Gastroesophageal sphincter (tissue), 4 donors: ENCODE results near the gene RAB1B. TPM values are rescaled to one million over a fixed set of nuclear protein-coding genes. Genes with fewer than 3 reads are reported as not detected.

Experiments
- ATAC-seq: fragments of 150-250 bp; one replicate; pipeline ENCODE4 v1.9.1; 2016; ENCODE audit warnings: mild to moderate bottlenecking, moderate library complexity
- H3K27ac ChIP-seq, 4 donors: fragments of 200-600 bp; sonication (generic) in 3 of 4; 1 replicate in 3 of 4; 2 replicates in 1 of 4; pipeline ENCODE4 v1.5.1; 2016 to 2019
- H3K27me3 ChIP-seq: fragments of 200-600 bp; sonication (generic); one replicate; pipeline ENCODE4 v1.5.1; 2019
- H3K36me3 ChIP-seq, 2 donors: fragments of 200-600 bp; sonication (generic); one replicate each; pipeline ENCODE4 v1.5.1; 2019; ENCODE audit warnings: control low read depth in 1 of 2
- H3K4me1 ChIP-seq, 3 donors: fragments of 200-600 bp; sonication (generic); 1 replicate in 2 of 3; 2 replicates in 1 of 3; pipeline ENCODE4 v1.5.1; 2016 to 2019; ENCODE audit warnings: control low read depth in 2 of 3
- H3K4me3 ChIP-seq, 2 donors: fragments of 200-600 bp; sonication (generic); one replicate each; pipeline ENCODE4 v1.5.1; 2019; ENCODE audit warnings: mild to moderate bottlenecking in 1 of 2, moderate library complexity in 1 of 2
- H3K9me3 ChIP-seq, 3 donors: fragments of 200-600 bp; sonication (generic); one replicate each; pipeline ENCODE4 v1.5.1; 2017 to 2019; ENCODE audit warnings: control low read depth in 2 of 3
- EP300 ChIP-seq: sonication (generic); formaldehyde crosslinking; IDR thresholded peaks from one replicate; pipeline ENCODE4 v1.6.1; 2017; ENCODE audit warnings: antibody characterized with exemption, mild to moderate bottlenecking
- POLR2A ChIP-seq, 2 donors: fragments of 450-650 bp; IDR thresholded peaks; one replicate each; pipeline ENCODE4 v1.6.1; 2017; ENCODE audit warnings: antibody characterized with exemption in 2 of 2, mild to moderate bottlenecking in 2 of 2, moderate library complexity in 1 of 2
- POLR2AphosphoS5 ChIP-seq: sonication (generic); formaldehyde crosslinking; IDR thresholded peaks from one replicate; pipeline ENCODE4 v1.6.1; 2017; ENCODE audit warnings: antibody characterized with exemption
- WGBS, 2 donors: methylation state at CpG; one replicate each; pipeline ENCODE4 v1.1.5; 2018; ENCODE audit warnings: low coverage in 1 of 2; 5-methylcytosine and 5-hydroxymethylcytosine counted together
- total RNA-seq, 4 donors: library from RNA; depleted of rRNA; stranded (reverse); fragments of >200 nt; gene quantifications; one replicate each; pipeline ENCODE4 v1.1.0, GENCODE V29; 2016
- TF ChIP-seq, protein P1 (sequence below), 4 experiments: fragments of 200-600 bp in 2 of 4; fragments of 450-650 bp in 2 of 4; sonication (generic) in 1 of 4; IDR thresholded peaks; one replicate each; pipeline ENCODE4 v1.5.1; 2017 to 2019; ENCODE audit warnings: antibody characterized with exemption in 4 of 4, mild to moderate bottlenecking in 2 of 4, moderate library complexity in 2 of 4

RAB1B gene
- total RNA-seq, 4 donors from 2014 or later: 99.3 to 162 (median 115) TPM

GRCh38 chr11:66267039-66267378 lies 1.4 kb upstream of the RAB1B start:
- TF ChIP-seq EP300: no peak
- TF ChIP-seq, protein P1, sequence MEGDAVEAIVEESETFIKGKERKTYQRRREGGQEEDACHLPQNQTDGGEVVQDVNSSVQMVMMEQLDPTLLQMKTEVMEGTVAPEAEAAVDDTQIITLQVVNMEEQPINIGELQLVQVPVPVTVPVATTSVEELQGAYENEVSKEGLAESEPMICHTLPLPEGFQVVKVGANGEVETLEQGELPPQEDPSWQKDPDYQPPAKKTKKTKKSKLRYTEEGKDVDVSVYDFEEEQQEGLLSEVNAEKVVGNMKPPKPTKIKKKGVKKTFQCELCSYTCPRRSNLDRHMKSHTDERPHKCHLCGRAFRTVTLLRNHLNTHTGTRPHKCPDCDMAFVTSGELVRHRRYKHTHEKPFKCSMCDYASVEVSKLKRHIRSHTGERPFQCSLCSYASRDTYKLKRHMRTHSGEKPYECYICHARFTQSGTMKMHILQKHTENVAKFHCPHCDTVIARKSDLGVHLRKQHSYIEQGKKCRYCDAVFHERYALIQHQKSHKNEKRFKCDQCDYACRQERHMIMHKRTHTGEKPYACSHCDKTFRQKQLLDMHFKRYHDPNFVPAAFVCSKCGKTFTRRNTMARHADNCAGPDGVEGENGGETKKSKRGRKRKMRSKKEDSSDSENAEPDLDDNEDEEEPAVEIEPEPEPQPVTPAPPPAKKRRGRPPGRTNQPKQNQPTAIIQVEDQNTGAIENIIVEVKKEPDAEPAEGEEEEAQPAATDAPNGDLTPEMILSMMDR (IDR thresholded peaks at IDR 0.05): peak in 1 of 4 experiments; percentile 7
- TF ChIP-seq POLR2A (IDR thresholded peaks at IDR 0.05): no peak
- Histone ChIP-seq H3K4me1 (peaks cover 0 to 54% (median 22%) of the 10 kb centered on the region in 3 donors), H3K36me3 (peaks cover 0 to 56% of the 10 kb centered on the region in 2 donors), H3K4me3 (peak overlapping the region; percentile 72 to 89), H3K27me3 (no peaks in the 10 kb centered on the region), H3K27ac (peak overlapping the region; percentile 91 to 100 (median 96)), H3K9me3 (no peaks in the 10 kb centered on the region)
- WGBS, 2 donors: 0 to 5% methylated on average over 4 to 9 of the region's 13 CpGs
- ATAC-seq: peak; percentile 5

DNA sequence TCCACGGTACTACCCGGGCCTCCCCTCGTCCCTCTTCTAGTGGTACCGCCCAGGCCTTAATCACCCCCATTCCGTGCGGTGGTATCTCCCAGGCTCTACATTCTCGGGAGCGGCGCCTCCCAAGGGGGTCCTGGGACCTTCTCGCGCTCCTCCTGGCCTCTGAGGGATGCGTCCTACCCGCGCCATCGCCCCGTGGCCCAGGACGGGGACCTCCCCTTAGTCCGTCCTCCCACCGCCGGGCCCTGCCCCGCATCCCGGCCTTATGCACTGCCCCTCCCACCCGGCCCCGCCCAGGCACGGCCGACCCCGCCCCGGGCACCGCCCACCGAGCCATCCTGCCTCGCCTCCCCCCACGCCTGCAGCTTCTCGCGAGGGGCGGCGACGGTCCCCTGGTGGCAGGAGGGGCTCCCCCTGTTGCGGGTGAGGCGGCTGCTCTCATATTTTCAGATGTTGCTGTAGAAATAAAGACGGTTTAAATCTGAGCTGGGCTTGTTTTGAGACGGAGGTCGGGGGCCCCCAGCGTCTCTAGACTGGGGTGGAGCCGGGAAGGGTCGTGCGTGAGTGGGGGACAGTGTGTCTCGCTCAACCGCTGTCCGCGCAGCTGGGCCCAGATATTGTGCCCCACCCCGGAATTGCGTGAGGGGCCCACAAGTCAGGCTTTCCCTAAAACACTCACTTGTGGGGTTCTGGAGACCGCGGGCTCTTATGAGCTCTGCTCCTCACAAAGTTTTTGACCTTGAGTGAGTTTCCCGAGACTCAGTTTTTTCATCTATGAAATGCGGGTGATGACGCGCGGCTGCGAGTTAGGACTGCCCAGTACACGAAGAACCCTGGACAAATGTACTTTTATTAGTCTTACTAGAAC lies 828 bp upstream of the RAB1B start:
- H3K27me3 ChIP-seq: no peaks in the 10 kb centered on the region
- H3K36me3 ChIP-seq: peaks cover 0 to 56% of the 10 kb centered on the region in 2 donors
- 0% methylated on average over 9 to 11 of the region's 61 CpGs for WGBS, 2 donors
- peaks cover 0 to 54% (median 22%) of the 10 kb centered on the region in 3 donors for H3K4me1 ChIP-seq
- TF ChIP-seq, protein P1 (IDR thresholded peaks at IDR 0.05): peak in 2 of 4 experiments; percentile 24 to 40
- peak; percentile 64 to 80 for TF ChIP-seq POLR2A (IDR thresholded peaks at IDR 0.05)
- peak; percentile 87 for TF ChIP-seq POLR2AphosphoS5
- TF ChIP-seq EP300: no peak
- peak overlapping the region; percentile 72 to 89 for H3K4me3 ChIP-seq
- peak overlapping the region; percentile 91 to 100 (median 96) for H3K27ac ChIP-seq
- peak; percentile 86 for ATAC-seq
- H3K9me3 ChIP-seq: no peaks in the 10 kb centered on the region

GRCh38 chr11:66268952-66269905 lies 790 bp downstream of the RAB1B start:
- WGBS, 2 donors: 4 to 7% methylated on average over 10 to 18 of the region's 32 CpGs
- peak overlapping the region; percentile 91 to 100 (median 96) for H3K27ac ChIP-seq
- H3K9me3 ChIP-seq: no peaks in the 10 kb centered on the region
- H3K4me3 ChIP-seq: peak overlapping the region; percentile 72 to 89
- H3K27me3 ChIP-seq: no peaks in the 10 kb centered on the region
- peaks cover 0 to 54% (median 22%) of the 10 kb centered on the region in 3 donors for H3K4me1 ChIP-seq
- no peak for ATAC-seq
- peaks cover 0 to 56% of the 10 kb centered on the region in 2 donors for H3K36me3 ChIP-seq
- TF ChIP-seq, protein P1 (IDR thresholded peaks at IDR 0.05): peak in 1 of 4 experiments; percentile 8
- no peak for TF ChIP-seq POLR2AphosphoS5

DNA sequence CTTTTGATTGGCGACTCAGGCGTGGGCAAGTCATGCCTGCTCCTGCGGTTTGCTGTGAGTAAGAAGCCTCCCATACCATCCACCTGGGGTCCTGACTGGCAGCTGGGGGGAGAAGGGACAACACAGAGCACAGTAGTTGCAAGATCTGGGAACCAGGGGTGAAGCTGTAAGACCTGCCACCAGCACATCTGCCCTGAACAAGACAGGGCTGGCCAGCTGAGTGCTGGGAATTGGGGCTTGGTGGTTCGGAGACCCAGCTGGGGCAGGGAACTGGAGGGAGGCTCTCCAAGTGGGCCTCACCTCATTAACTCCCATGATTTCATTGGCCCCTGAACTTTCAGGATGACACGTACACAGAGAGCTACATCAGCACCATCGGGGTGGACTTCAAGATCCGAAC lies 3.4 kb downstream of the RAB1B start:
- H3K27me3 ChIP-seq: no peaks in the 10 kb centered on the region
- TF ChIP-seq POLR2A (IDR thresholded peaks at IDR 0.05) (no peak), EP300 (no peak), POLR2AphosphoS5 (no peak)
- peaks cover 0 to 36% (median 16%) of the 10 kb centered on the region in 3 donors for H3K4me1 ChIP-seq
- no peaks in the 10 kb centered on the region for H3K9me3 ChIP-seq
- H3K27ac ChIP-seq: no peak overlapping the region
- ATAC-seq: no peak
- no peak overlapping the region for H3K4me3 ChIP-seq
- WGBS, 2 donors: 75% methylated on average over 5 of the region's 7 CpGs; no CpG with 5 or more reads in 1 of the 2 donors
- H3K36me3 ChIP-seq: peaks cover 0 to 62% of the 10 kb centered on the region in 2 donors

DNA sequence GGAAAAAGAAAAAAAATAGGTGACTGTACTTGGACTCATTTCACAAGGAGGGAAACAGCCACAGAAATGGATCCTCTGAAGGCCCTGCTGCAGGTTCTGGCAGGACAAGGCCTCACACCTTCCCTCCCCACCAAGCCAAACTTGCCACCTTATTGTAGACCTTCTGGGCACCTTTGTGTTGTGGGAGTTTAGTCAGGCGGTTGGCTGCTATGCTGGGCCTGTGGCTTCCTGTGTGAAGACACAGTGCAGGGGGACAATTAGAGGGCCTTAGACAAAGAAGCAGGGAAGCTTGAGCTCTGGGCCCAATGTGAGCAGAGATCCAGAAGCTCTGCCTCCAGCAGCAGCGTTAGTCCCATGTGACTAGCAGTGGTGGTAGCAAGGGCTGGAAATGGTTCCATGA lies 4.2 kb downstream of the RAB1B start:
- WGBS, 2 donors: 86% methylated on average over 1 of the region's 2 CpGs; no CpG with 5 or more reads in 1 of the 2 donors
- Histone ChIP-seq H3K27me3 (no peaks in the 10 kb centered on the region), H3K4me1 (peaks cover 0 to 35% (median 15%) of the 10 kb centered on the region in 3 donors), H3K4me3 (no peak overlapping the region), H3K9me3 (no peaks in the 10 kb centered on the region), H3K27ac (no peak overlapping the region), H3K36me3 (peaks cover 0 to 66% of the 10 kb centered on the region in 2 donors)
- ATAC-seq: no peak
- TF ChIP-seq POLR2A (IDR thresholded peaks at IDR 0.05) (no peak), POLR2AphosphoS5 (no peak), EP300 (no peak)
- TF ChIP-seq, protein P1 (IDR thresholded peaks at IDR 0.05): no peak
